ENCODE results near the gene LPIN1.
"Not testable (repeated sequence)": the region's sequence is repeated elsewhere in the genome, so short reads cannot be mapped to it uniquely, and the experiment has no call there.

The LPIN1 gene

GRCh38 chr2:11850082-11850481, 103.7 kb downstream of the LPIN1 start:
- no peak for TF ChIP-seq CTCF (conservative IDR thresholded peaks at IDR 0.05; ENCODE audit: low read depth, low read length)
- no peak for DNase-seq (ENCODE audit: low read depth)
- H3K4me3 ChIP-seq (ENCODE audit: low read length): no peak overlapping the region

DNA sequence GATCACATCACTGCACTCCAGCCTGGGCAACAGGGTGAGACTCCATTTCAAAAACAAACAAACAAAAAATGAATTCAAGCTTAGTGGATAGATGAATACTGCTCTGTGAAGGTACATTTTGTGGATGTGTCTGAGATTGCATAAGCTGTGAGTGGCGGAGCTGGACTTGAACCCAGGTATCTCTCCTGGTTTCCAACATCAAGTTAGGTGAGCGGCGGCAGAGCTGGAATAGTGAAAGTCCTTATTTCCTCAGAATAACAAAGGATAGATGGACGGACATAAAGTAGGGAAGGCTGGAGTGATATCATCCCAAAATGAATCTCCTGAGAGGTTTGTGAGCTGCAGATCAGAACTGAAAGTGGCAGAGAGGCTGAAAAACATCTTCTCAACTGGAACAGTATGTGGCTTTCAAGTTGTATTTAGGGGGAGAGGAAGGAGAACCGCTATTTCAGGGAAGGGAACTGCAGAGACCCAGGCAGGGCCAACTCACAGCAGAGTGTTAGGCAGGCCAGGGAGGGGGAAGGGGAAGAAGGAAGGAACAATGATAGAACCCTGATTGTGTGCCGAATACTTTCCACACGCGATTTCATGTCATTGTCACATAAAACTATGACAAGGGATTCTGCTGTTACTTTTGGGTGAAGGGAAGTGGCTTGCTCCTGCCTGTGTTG, 106.2 kb downstream of the LPIN1 start:
- DNase-seq (ENCODE audit: low read depth): no peak
- no peak for TF ChIP-seq CTCF (conservative IDR thresholded peaks at IDR 0.05; ENCODE audit: low read depth, low read length)
- H3K4me3 ChIP-seq (ENCODE audit: low read length): no peak overlapping the region

GRCh38 chr2:11853197-11853588, 106.8 kb downstream of the LPIN1 start:
- H3K4me3 ChIP-seq (ENCODE audit: low read length): no peak overlapping the region

GRCh38 chr2:11855064-11855760, 108.8 kb downstream of the LPIN1 start:
- no peak overlapping the region for H3K4me3 ChIP-seq (ENCODE audit: low read length)
- DNase-seq (ENCODE audit: low read depth): no peak
- no peak for TF ChIP-seq CTCF (conservative IDR thresholded peaks at IDR 0.05; ENCODE audit: low read depth, low read length)

More at GRCh38 chr2:11853197-11853588, 106.8 kb downstream of the LPIN1 start:
- DNase-seq (ENCODE audit: low read depth): no peak
- no peak for TF ChIP-seq CTCF (conservative IDR thresholded peaks at IDR 0.05; ENCODE audit: low read depth, low read length)

- H3K4me3 ChIP-seq (ENCODE audit: low read length): no peak overlapping the region
- no peak for DNase-seq (ENCODE audit: low read depth)
- no peak for TF ChIP-seq CTCF (conservative IDR thresholded peaks at IDR 0.05; ENCODE audit: low read depth, low read length)
Measured at GRCh38 chr2:11856095-11856494, 109.7 kb downstream of the LPIN1 start.

DNA sequence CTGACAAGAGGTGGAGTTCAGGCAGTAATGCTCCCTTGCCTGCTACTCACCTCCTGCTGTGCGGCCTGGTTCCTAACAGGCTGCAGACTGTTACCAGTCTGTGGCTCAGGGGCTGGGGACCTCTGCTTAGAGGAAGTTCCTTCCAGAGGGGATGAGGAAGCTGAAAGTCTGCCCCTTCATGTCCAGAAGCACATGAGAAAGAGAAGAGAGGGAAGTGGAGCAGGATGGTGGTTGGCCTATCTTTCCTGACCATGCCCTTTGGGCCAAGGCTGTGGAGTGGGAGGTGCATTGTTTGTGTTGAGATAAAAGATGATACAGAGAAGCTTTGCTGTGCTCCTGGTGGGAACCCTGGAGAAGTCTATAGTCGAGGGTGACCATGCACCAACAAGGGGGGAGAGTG, 112.5 kb downstream of the LPIN1 start:
- no peak for TF ChIP-seq CTCF (conservative IDR thresholded peaks at IDR 0.05; ENCODE audit: low read depth, low read length)
- DNase-seq (ENCODE audit: low read depth): no peak
- H3K4me3 ChIP-seq (ENCODE audit: low read length): no peak overlapping the region

- H3K4me3 ChIP-seq (ENCODE audit: low read length); DNase-seq (ENCODE audit: low read depth): not testable (repeated sequence)
Measured at GRCh38 chr2:11859975-11860374, 113.5 kb downstream of the LPIN1 start.
